K562 treated with DMSO at 1 percent for 12 hours (cell line): ENCODE measurements around the gene OOSP2. TPM values are rescaled to one million over a fixed set of nuclear protein-coding genes. Genes with fewer than 3 reads are reported as not detected.

ENCODE experiments used
- total RNA-seq: library from RNA; unstranded; fragments of 300-600 nt; gene quantifications from 2 replicates; pipeline ENCODE4 v1.2.3, GENCODE V29; 2022; ENCODE audit not compliant: insufficient read depth

The OOSP2 gene, protein sequence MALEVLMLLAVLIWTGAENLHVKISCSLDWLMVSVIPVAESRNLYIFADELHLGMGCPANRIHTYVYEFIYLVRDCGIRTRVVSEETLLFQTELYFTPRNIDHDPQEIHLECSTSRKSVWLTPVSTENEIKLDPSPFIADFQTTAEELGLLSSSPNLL
- not detected in 2 replicates for total RNA-seq

DNA sequence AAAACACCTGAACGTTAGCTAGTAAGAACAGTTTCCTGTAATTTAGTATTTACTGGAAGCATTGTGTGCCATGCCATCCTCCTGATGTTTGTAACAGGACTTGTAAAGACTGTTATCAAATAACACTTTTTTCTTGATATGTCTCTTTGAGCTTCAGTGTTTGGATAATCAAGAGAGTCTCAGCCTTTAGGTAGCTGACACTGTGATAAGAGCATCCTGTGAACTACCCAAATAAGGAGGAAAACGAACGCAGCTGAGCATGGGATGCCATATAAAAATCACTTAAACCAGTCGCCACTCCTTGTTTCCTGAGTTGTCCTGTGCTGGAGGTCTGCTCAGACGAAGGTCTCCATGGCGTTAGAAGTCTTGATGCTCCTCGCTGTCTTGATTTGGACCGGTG lies at the start of gene OOSP2:
Gene OOSP2 (plus strand): TSS at position 301 of the 400 bp plus-strand sequence. CDS start 51 bp downstream, at position 352.

DNA sequence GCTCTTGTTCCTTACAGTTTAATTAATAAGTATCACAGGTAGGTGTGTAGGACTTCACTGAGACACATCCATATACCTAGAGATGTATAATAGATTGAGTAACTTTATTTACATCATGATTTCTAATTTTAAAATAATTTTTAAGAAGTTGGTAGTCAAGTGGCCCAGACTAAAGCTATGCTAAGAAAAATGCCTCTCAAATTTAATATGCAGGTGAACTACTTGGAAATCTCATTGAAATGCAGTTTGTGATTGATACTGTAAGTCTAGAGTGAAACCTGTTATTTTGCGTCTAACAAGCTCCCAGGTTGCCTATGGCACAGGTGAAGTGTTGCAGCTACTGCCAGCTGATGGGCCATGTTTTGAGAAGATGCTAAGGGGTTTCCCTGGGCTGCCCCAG lies 23.3 kb upstream of the OOSP2 start, which contains the start of gene OOSP4B:
Gene OOSP4B (plus strand): TSS at position 301 of the 400 bp plus-strand sequence.

DNA sequence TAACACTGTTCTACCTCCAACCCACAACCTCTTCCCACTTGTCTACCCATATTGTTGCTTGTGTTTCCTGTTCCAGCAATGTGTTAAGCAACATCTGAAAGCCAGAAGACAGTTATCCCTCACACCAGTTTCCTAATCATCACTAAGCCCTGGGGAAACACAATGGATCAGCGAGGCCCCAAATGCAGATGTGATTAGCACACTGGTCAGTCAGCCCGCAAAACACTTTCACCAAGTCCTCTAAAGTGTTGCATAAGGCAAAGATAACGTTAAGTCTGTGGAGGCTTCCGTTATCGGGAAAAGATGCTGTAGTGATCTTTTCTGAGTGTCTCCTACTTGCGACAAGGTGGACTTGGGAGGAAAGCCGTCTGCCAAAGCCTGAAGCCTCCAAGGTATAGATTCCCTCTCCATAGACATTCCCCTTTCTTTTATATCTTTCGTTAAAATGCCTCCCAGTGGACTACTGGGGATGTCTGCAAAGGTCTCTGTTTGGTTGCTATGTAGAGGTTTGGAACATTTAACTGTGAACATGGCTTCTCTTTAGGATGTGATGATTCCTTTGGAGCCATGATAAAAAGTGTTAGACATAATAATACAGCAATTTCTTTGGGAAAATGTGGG lies 16.2 kb downstream of the OOSP2 start, which contains the start of gene MS4A3:
Gene MS4A3 (plus strand): TSS at position 317 of the 621 bp plus-strand sequence. CDS start 4,496 bp downstream, outside the sequence.

DNA sequence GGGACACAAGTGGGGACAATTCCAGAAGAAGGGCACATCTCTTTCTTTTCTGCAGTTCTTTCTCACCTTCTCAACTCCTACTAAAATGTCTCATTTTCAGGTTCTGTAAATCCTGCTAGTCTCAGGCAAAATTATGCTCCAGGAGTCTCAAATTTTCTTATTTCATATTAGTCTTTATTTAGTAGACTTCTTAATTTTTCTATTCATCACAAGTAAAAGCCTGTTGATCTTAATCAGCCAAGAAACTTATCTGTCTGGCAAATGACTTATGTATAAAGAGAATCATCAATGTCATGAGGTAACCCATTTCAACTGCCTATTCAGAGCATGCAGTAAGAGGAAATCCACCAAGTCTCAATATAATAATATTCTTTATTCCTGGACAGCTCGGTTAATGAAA lies 48.2 kb downstream of the OOSP2 start, which contains the start of gene MS4A2:
Gene MS4A2 (plus strand): TSS at position 301 of the 400 bp plus-strand sequence. CDS start 102 bp downstream, outside the sequence.

Other genes starting within 250 kb of the OOSP2 start
- 69.2 and 77.0 TPM in 2 replicates for gene MRPL16, start 229.6 kb upstream of the OOSP2 start, total RNA-seq
- gene CBLIF, start 194.9 kb upstream of the OOSP2 start, total RNA-seq: not detected in 2 replicates
- 34.8 and 56.5 TPM in 2 replicates for gene TCN1, start 173.9 kb upstream of the OOSP2 start, total RNA-seq
- gene OOSP3, start 161.6 kb upstream of the OOSP2 start, total RNA-seq: not detected in 2 replicates
- 1.6 TPM in 1 of 2 replicates, not detected in the other for gene OOSP1, start 102.0 kb upstream of the OOSP2 start, total RNA-seq
- not detected in 2 replicates for gene OOSP4A, start 76.4 kb upstream of the OOSP2 start, total RNA-seq
- not detected in 2 replicates for gene OOSP4B, start 23.2 kb upstream of the OOSP2 start, total RNA-seq
- gene MS4A3, start 16.3 kb downstream of the OOSP2 start, total RNA-seq: 33.6 and 56.8 TPM in 2 replicates
- gene MS4A2, start 48.3 kb downstream of the OOSP2 start, total RNA-seq: 1.2 TPM in 1 of 2 replicates, not detected in the other
- not detected in 2 replicates for gene MS4A6A, start 142.7 kb downstream of the OOSP2 start, total RNA-seq
- 0.72 TPM in 1 of 2 replicates, not detected in the other for gene MS4A4E, start 202.7 kb downstream of the OOSP2 start, total RNA-seq
- gene MS4A4A, start 240.3 kb downstream of the OOSP2 start, total RNA-seq: 1.9 TPM in 1 of 2 replicates, not detected in the other